Bronchial epithelial cell (primary cell): ENCODE data around the gene CPLX3. TPM values are rescaled to one million over a fixed set of nuclear protein-coding genes. Genes with fewer than 3 reads are reported as not detected.

Source experiments
- DNase-seq: peaks from one replicate; pipeline ENCODE4 v3.0.0-alpha.2; 2010; ENCODE audit warnings: low read depth
- FAIRE-seq: peaks from 2 replicates; lab custom pipeline; 2011; peaks lifted over from hg19 to GRCh38; lab: Jason Lieb, UNC
- H3K27me3 ChIP-seq: 2 replicates; pipeline ENCODE4 v1.5.1; 2011; ENCODE audit warnings: low read length; ENCODE audit not compliant: control insufficient read depth, insufficient read depth
- H3K36me3 ChIP-seq: 2 replicates; pipeline ENCODE4 v1.5.1; 2011; ENCODE audit warnings: low read length; ENCODE audit not compliant: control insufficient read depth, insufficient read depth
- H3K4me3 ChIP-seq: 2 replicates; pipeline ENCODE4 v1.5.1; 2011; ENCODE audit warnings: mild to moderate bottlenecking, low read depth, low read length, control low read depth
- total RNA-seq: library from RNA; depleted of rRNA; stranded (reverse); fragments of >200 nt; gene quantifications from 2 replicates; pipeline ENCODE4 v1.2.1, GENCODE V29; 2014
- TF ChIP-seq, protein P1 (sequence below): IDR thresholded peaks from 2 replicates; pipeline ENCODE4 v1.5.1; 2011; ENCODE audit warnings: mild to moderate bottlenecking, moderate library complexity, low read length, control low read depth, inconsistent platforms; ENCODE audit not compliant: insufficient read depth, severe bottlenecking

CPLX3 gene, protein sequence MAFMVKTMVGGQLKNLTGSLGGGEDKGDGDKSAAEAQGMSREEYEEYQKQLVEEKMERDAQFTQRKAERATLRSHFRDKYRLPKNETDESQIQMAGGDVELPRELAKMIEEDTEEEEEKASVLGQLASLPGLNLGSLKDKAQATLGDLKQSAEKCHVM
- total RNA-seq = not detected in 2 replicates

GRCh38 chr15:74826364-74826819 is at the start of gene CPLX3:
Gene CPLX3, plus strand, starts transcription at chr15:74826627. Its CDS starts 77 bp downstream, at chr15:74826704.
- TF ChIP-seq, protein P1, sequence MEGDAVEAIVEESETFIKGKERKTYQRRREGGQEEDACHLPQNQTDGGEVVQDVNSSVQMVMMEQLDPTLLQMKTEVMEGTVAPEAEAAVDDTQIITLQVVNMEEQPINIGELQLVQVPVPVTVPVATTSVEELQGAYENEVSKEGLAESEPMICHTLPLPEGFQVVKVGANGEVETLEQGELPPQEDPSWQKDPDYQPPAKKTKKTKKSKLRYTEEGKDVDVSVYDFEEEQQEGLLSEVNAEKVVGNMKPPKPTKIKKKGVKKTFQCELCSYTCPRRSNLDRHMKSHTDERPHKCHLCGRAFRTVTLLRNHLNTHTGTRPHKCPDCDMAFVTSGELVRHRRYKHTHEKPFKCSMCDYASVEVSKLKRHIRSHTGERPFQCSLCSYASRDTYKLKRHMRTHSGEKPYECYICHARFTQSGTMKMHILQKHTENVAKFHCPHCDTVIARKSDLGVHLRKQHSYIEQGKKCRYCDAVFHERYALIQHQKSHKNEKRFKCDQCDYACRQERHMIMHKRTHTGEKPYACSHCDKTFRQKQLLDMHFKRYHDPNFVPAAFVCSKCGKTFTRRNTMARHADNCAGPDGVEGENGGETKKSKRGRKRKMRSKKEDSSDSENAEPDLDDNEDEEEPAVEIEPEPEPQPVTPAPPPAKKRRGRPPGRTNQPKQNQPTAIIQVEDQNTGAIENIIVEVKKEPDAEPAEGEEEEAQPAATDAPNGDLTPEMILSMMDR = no peak
- FAIRE-seq (no peak), DNase-seq (no peak)
- H3K4me3 ChIP-seq = no peak within 1 kb of the TSS
- H3K36me3 ChIP-seq = no peaks in the 10 kb centered on the region
- H3K27me3 ChIP-seq = peaks cover 19% of the 10 kb centered on the region

- no peaks in the 10 kb centered on the region for H3K36me3 ChIP-seq
- H3K4me3 ChIP-seq = no peak overlapping the region
- TF ChIP-seq, protein P1 = no peak
- H3K27me3 ChIP-seq = no peaks in the 10 kb centered on the region
- FAIRE-seq (no peak), DNase-seq (no peak)
Measured at GRCh38 chr15:74776821-74777768, 49.3 kb upstream of the CPLX3 start.

GRCh38 chr15:74777769-74778598 is 48.4 kb upstream of the CPLX3 start:
- H3K4me3 ChIP-seq = no peak overlapping the region
- no peak for FAIRE-seq
- TF ChIP-seq, protein P1 = no peak
- H3K27me3 ChIP-seq = no peaks in the 10 kb centered on the region
- H3K36me3 ChIP-seq = no peaks in the 10 kb centered on the region
- no peak for DNase-seq

- no peak for FAIRE-seq
- TF ChIP-seq, protein P1 = no peak
- Histone ChIP-seq H3K4me3 (no peak overlapping the region), H3K36me3 (no peaks in the 10 kb centered on the region), H3K27me3 (no peaks in the 10 kb centered on the region)
- DNase-seq = no peak
Measured at GRCh38 chr15:74778599-74778970, 47.8 kb upstream of the CPLX3 start.

DNA sequence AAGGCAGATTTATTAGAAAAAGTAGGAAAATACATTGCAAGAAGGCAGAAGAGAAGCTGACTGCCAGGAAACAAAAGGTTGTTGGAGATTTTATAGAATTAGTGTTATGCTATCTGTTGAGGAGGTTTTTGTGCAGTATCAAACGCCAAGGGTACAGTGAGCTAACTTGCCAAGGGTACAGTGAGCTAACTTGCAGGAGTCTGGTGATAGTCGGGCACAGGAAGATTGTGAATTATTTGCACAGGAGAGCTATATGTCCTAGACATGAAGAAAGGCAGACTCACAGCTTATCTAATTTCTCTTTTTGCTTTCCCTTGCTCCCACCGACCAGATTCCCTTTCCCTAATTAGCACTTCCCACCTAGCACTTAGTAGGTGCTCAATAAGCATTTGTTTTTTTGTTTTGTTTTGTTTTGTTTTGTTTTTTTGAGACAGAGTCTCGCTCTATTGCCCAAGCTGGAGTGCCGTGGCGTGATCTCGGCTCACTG is 47.2 kb upstream of the CPLX3 start:
- TF ChIP-seq, protein P1 = no peak
- DNase-seq (no peak), FAIRE-seq (no peak)
- no peak overlapping the region for H3K4me3 ChIP-seq
- peaks cover 2% of the 10 kb centered on the region for H3K36me3 ChIP-seq
- H3K27me3 ChIP-seq = no peaks in the 10 kb centered on the region
